IMR-90 (cell line): ENCODE results near the gene MS4A6A. TPM values are rescaled to one million over a fixed set of nuclear protein-coding genes. Genes with fewer than 3 reads are reported as not detected.

ENCODE experiments used
- ATAC-seq: fragments of 200-7000 bp; cut with Tn5 transposase; 2 replicates; pipeline ENCODE4 v1.9.1; 2020; ENCODE audit warnings: low read depth, mild to moderate bottlenecking, moderate library complexity
- BruUV-seq: library from RNA; stranded (reverse); fragments of 400-500 nt; replicated peaks from 2 replicates; lab custom pipeline; 2021; lab: Mats Ljungman, UMichigan
- CTCF ChIA-PET: fragments of 300-600 bp; formaldehyde crosslinking; extraction: SDS; loops from one replicate; lab custom pipeline; 2021; ENCODE audit warnings: antibody characterized with exemption; lab: Yijun Ruan, JAX
- POLR2A ChIA-PET: fragments of 300-600 bp; sonication (Branson Sonifier 250); formaldehyde crosslinking; loops from one replicate; lab custom pipeline; 2022; ENCODE audit warnings: antibody characterized with exemption; ENCODE audit not compliant: unreplicated experiment; lab: Charles Lee
- DNase-seq: peaks from one replicate; pipeline ENCODE4 v3.0.0; 2013
- H2AFZ ChIP-seq: replicated peaks from 2 replicates; pipeline ENCODE3; 2013; ENCODE audit warnings: low read length, mild to moderate bottlenecking; ENCODE audit not compliant: poor library complexity
- H2AK5ac ChIP-seq: 2 replicates; pipeline ENCODE4 v1.6.1; 2013; ENCODE audit warnings: low read depth, low read length, inconsistent platforms
- H2AK9ac ChIP-seq: replicated peaks from 2 replicates; pipeline ENCODE3; 2013; ENCODE audit warnings: mild to moderate bottlenecking, low read depth, low read length, moderate library complexity; ENCODE audit not compliant: poor library complexity
- H2BK120ac ChIP-seq: 2 replicates; pipeline ENCODE4 v1.6.1; 2013; ENCODE audit warnings: low read depth, low read length, inconsistent platforms
- H2BK15ac ChIP-seq: 3 replicates; pipeline ENCODE4 v1.6.1; 2013; ENCODE audit warnings: low read depth, low read length, inconsistent platforms
- H2BK20ac ChIP-seq: 2 replicates; pipeline ENCODE4 v1.6.1; 2013; ENCODE audit warnings: low read depth, mild to moderate bottlenecking, inconsistent platforms, low read length, moderate library complexity
- H2BK5ac ChIP-seq: 2 replicates; pipeline ENCODE4 v1.6.1; 2013; ENCODE audit warnings: mild to moderate bottlenecking, low read depth, low read length, inconsistent platforms; ENCODE audit not compliant: poor library complexity, severe bottlenecking
- H3K14ac ChIP-seq: replicated peaks from 2 replicates; pipeline ENCODE4 v1.6.1; 2013; ENCODE audit warnings: low read depth, low read length, inconsistent platforms
- H3K18ac ChIP-seq: 2 replicates; pipeline ENCODE4 v1.6.1; 2013; ENCODE audit warnings: low read depth, low read length, control low read depth
- H3K23ac ChIP-seq: 2 replicates; pipeline ENCODE4 v1.6.1; 2013; ENCODE audit warnings: low read depth, low read length, inconsistent platforms
- H3K27ac ChIP-seq: 2 replicates; pipeline ENCODE4 v1.5.1; 2013; ENCODE audit warnings: mild to moderate bottlenecking, control low read depth, low read length; ENCODE audit not compliant: insufficient read depth
- H3K27me3 ChIP-seq: 2 replicates; pipeline ENCODE4 v1.6.1; 2013; ENCODE audit warnings: low read length; ENCODE audit not compliant: control insufficient read depth, insufficient read depth
- H3K36me3 ChIP-seq: 2 replicates; pipeline ENCODE4 v1.6.1; 2013; ENCODE audit warnings: low read length, mixed read lengths; ENCODE audit not compliant: control insufficient read depth, insufficient read depth
- H3K4ac ChIP-seq: 2 replicates; pipeline ENCODE4 v1.6.1; 2013; ENCODE audit warnings: low read depth, low read length, inconsistent platforms
- H3K4me1 ChIP-seq: 2 replicates; pipeline ENCODE4 v1.6.1; 2013; ENCODE audit warnings: low read length, mixed read lengths; ENCODE audit not compliant: control insufficient read depth, insufficient read depth
- H3K4me2 ChIP-seq: 2 replicates; pipeline ENCODE4 v1.6.1; 2013; ENCODE audit warnings: low read depth, mild to moderate bottlenecking, control low read depth, low read length, moderate library complexity
- H3K4me3 ChIP-seq: 2 replicates; pipeline ENCODE4 v1.5.1; 2013; ENCODE audit warnings: low read depth, mild to moderate bottlenecking, control low read depth, low read length, moderate library complexity; ENCODE audit not compliant: insufficient read depth
- H3K56ac ChIP-seq: 2 replicates; pipeline ENCODE4 v1.6.1; 2013; ENCODE audit warnings: low read length, inconsistent platforms; ENCODE audit not compliant: insufficient read depth; ENCODE audit errors: extremely low read depth
- H3K79me1 ChIP-seq, 2 experiments: 2 replicates each; pipeline ENCODE4 v1.6.1; 2013; ENCODE audit warnings: low read length in 2 of 2, inconsistent platforms in 1 of 2, low read depth in 1 of 2
- H3K9ac ChIP-seq: 2 replicates; pipeline ENCODE4 v1.6.1; 2013; ENCODE audit warnings: low read depth, low read length, control low read depth
- H3K9me1 ChIP-seq: 2 replicates; pipeline ENCODE4 v1.6.1; 2013; ENCODE audit warnings: low read length, inconsistent platforms; ENCODE audit not compliant: insufficient read depth
- H3K9me3 ChIP-seq: 2 replicates; pipeline ENCODE4 v1.6.1; 2013; ENCODE audit warnings: low read length; ENCODE audit not compliant: control insufficient read depth, insufficient read depth
- H4K20me1 ChIP-seq: 2 replicates; pipeline ENCODE4 v1.6.1; 2013; ENCODE audit warnings: low read length, inconsistent platforms; ENCODE audit not compliant: insufficient read depth
- H4K5ac ChIP-seq: 2 replicates; pipeline ENCODE4 v1.6.1; 2013; ENCODE audit warnings: mild to moderate bottlenecking, low read depth, low read length, control low read depth
- H4K8ac ChIP-seq, 2 experiments: 2 replicates each; pipeline ENCODE4 v1.6.1; 2013; ENCODE audit warnings: low read depth in 2 of 2, low read length in 2 of 2, control low read depth in 1 of 2, inconsistent platforms in 1 of 2
- H4K91ac ChIP-seq: 2 replicates; pipeline ENCODE4 v1.6.1; 2013; ENCODE audit warnings: low read depth, low read length, inconsistent platforms; ENCODE audit not compliant: insufficient read depth
- CEBPB ChIP-seq: IDR thresholded peaks from 2 replicates; pipeline ENCODE4 v1.6.1; 2012; ENCODE audit warnings: low read depth, low read length, improper control_type of control experiment
- MAZ ChIP-seq: IDR thresholded peaks from 2 replicates; pipeline ENCODE4 v1.6.1; 2012; ENCODE audit warnings: low read depth, mild to moderate bottlenecking, low read length, improper control_type of control experiment, moderate library complexity, borderline replicate concordance
- MXI1 ChIP-seq: IDR thresholded peaks from 2 replicates; pipeline ENCODE4 v1.6.1; 2012; ENCODE audit warnings: low read depth, mild to moderate bottlenecking, low read length, moderate library complexity, borderline replicate concordance
- WGBS, 2 experiments: methylation state at CpG; one replicate each; pipeline versions ENCODE4 v1.1.5 to v1.1.7; 2013; ENCODE audit warnings: missing lambda C conversion rate in 2 of 2; ENCODE audit not compliant: insufficient read length in 1 of 2; ENCODE audit errors: extremely low coverage in 2 of 2; 5-methylcytosine and 5-hydroxymethylcytosine counted together
- dilution Hi-C: fragments of 300-500 bp; cut with HindIII; formaldehyde crosslinking; loops from one replicate; pipeline ENCODE4 v1.14.3; 2018; ENCODE audit warnings: low sequenced_read_pairs; ENCODE audit not compliant: unreplicated experiment
- in situ Hi-C: fragments of 300-500 bp; cut with MboI; formaldehyde crosslinking; loops from 3 replicates; pipeline ENCODE4 v1.14.3; 2019; ENCODE audit warnings: low sequenced_read_pairs, inconsistent platforms, mixed read lengths
- intact Hi-C: fragments of 100-400 bp; cut with micrococcal nuclease; formaldehyde crosslinking; loops from 2 replicates; pipeline ENCODE4 v1.10.0; 2022
- polyA plus RNA-seq, 3 experiments: library from polyadenylated mRNA; depleted of rRNA; stranded (reverse); fragments of >200 nt; gene quantifications; 2 replicates each; pipeline ENCODE4 v1.2.3, GENCODE V29; 2012; ENCODE audit warnings: low replicate concordance in 1 of 3
- total RNA-seq: library from RNA; depleted of rRNA; stranded (reverse); fragments of >200 nt; gene quantifications from 2 replicates; pipeline ENCODE4 v1.2.3, GENCODE V29; 2012

MS4A6A gene
- total and polyA plus RNA-seq, 2 of the 4 experiments (the other 2 are of a cell fraction), result not detected

DNA sequence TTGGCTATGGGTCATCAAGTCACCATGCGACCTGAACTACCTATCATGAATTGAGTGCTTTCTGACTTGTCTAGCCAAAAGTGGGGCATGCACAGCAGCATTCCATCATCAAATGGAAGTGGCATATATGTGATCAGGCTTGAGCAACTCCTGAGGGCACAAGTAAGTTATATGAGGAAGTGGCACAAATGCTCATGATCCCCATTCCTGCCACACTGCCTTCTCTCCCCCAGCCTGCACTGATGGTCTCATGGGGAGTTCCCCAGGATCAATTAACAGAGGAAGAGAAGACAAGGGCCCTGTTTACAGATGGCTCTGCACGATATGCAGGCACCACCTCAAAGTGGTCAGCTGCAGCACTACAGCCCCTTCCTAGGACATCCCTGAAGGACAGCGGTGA lies 38.3 kb upstream of the MS4A6A start:
- DNase-seq (no peak), ATAC-seq (no peak)
- Histone ChIP-seq H3K27ac (no peak overlapping the region), H4K91ac (no peak overlapping the region), H3K4me2 (no peak overlapping the region), H4K8ac (no peak overlapping the region), H3K9me1 (no peaks in the 10 kb centered on the region), H2BK15ac (no peak overlapping the region), H2AK9ac (no peak overlapping the region), H2AK5ac (no peak overlapping the region), H3K9me3 (no peaks in the 10 kb centered on the region; the same call in 1 of the 2 replicates), H4K5ac (no peak overlapping the region), H3K9ac (no peak overlapping the region), H3K36me3 (no peaks in the 10 kb centered on the region), H3K14ac (no peak overlapping the region), H3K4me3 (no peak overlapping the region), H3K27me3 (no peaks in the 10 kb centered on the region), H2BK5ac (no peak overlapping the region), H3K23ac (no peak overlapping the region), H2BK20ac (no peak overlapping the region), H2BK120ac (no peak overlapping the region), H3K4ac (no peak overlapping the region), H4K20me1 (no peaks in the 10 kb centered on the region), H3K56ac (no peak overlapping the region), H3K18ac (no peak overlapping the region), H2AFZ (no peak overlapping the region), H3K4me1 (no peaks in the 10 kb centered on the region), H3K79me1 (no peaks in the 10 kb centered on the region)
- no CpG with 5 or more reads among the region's 3 CpGs for WGBS, 2 experiments
- TF ChIP-seq MXI1, result no peak
- TF ChIP-seq MAZ, result no peak
- no peak for TF ChIP-seq CEBPB
- ChIA-PET CTCF (no interaction called here), POLR2A (no interaction called here)
- intact Hi-C loops (no loop called here), in situ Hi-C loops (no loop called here), dilution Hi-C loops (no loop called here)
- BruUV-seq, result no TSS peak
